Neutrophil (primary cell): Measurements from ENCODE around the gene LILRB1.

Experiments
- H3K27ac ChIP-seq: fragments of 200-600 bp; sonication (generic); 2 replicates; pipeline ENCODE4 v1.5.1; 2016; ENCODE audit warnings: mild to moderate bottlenecking, moderate library complexity
- H3K27me3 ChIP-seq: fragments of 200-600 bp; sonication (generic); 2 replicates; pipeline ENCODE4 v1.6.0; 2016; ENCODE audit warnings: mild to moderate bottlenecking
- H3K36me3 ChIP-seq: fragments of 200-600 bp; sonication (generic); 2 replicates; pipeline ENCODE4 v1.5.1; 2017
- H3K4me1 ChIP-seq, 2 experiments: fragments of 200-600 bp in 1 of 2; sonication (generic) in 1 of 2; 1 replicate in 1 of 2; 2 replicates in 1 of 2; pipeline versions ENCODE4 v1.5.1 to v1.6.1; 2013 to 2016; ENCODE audit warnings: low read depth in 1 of 2, low read length in 1 of 2, mild to moderate bottlenecking in 1 of 2, moderate library complexity in 1 of 2; ENCODE audit not compliant: control insufficient read depth in 1 of 2, insufficient read depth in 1 of 2
- H3K4me3 ChIP-seq, 2 experiments: fragments of 200-600 bp in 1 of 2; sonication (generic) in 1 of 2; 1 replicate in 1 of 2; 2 replicates in 1 of 2; pipeline ENCODE4 v1.5.1; 2013 to 2016; ENCODE audit warnings: low read depth in 1 of 2, low read length in 1 of 2, mild to moderate bottlenecking in 1 of 2, moderate library complexity in 1 of 2
- H3K9me3 ChIP-seq: fragments of 200-600 bp; sonication (generic); 2 replicates; pipeline ENCODE4 v1.5.1; 2016
- TF ChIP-seq, protein P1 (sequence below): fragments of 200-600 bp; sonication (generic); IDR thresholded peaks from 2 replicates; pipeline ENCODE4 v1.5.1; 2016; ENCODE audit warnings: antibody characterized with exemption

Gene LILRB1

DNA sequence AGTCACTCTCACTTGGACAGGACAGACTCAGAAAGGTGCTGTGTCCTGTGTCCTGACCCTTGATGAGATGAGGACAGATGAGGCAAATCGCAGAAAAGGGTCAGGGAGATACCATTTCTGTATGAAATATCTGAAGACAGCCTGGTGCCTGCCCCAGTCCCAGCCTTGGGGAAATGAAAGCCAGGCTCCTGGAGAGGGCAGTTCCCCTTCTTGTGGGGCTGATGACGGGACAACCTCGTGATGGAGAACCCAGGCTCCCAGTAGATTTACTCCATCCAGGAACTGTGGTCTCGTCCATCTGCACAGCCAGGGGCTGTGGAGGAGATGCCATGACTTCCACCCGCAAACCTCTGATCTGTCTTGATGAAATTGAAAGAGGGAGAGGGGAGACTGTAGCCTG is 13.8 kb downstream of the LILRB1 start:
- Histone ChIP-seq H3K4me3 (no peak overlapping the region), H3K9me3 (no peaks in the 10 kb centered on the region), H3K36me3 (no peaks in the 10 kb centered on the region), H3K27ac (no peak overlapping the region), H3K4me1 (no peaks in the 10 kb centered on the region), H3K27me3 (peaks cover 54% of the 10 kb centered on the region)
- TF ChIP-seq, protein P1, sequence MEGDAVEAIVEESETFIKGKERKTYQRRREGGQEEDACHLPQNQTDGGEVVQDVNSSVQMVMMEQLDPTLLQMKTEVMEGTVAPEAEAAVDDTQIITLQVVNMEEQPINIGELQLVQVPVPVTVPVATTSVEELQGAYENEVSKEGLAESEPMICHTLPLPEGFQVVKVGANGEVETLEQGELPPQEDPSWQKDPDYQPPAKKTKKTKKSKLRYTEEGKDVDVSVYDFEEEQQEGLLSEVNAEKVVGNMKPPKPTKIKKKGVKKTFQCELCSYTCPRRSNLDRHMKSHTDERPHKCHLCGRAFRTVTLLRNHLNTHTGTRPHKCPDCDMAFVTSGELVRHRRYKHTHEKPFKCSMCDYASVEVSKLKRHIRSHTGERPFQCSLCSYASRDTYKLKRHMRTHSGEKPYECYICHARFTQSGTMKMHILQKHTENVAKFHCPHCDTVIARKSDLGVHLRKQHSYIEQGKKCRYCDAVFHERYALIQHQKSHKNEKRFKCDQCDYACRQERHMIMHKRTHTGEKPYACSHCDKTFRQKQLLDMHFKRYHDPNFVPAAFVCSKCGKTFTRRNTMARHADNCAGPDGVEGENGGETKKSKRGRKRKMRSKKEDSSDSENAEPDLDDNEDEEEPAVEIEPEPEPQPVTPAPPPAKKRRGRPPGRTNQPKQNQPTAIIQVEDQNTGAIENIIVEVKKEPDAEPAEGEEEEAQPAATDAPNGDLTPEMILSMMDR = no peak

DNA sequence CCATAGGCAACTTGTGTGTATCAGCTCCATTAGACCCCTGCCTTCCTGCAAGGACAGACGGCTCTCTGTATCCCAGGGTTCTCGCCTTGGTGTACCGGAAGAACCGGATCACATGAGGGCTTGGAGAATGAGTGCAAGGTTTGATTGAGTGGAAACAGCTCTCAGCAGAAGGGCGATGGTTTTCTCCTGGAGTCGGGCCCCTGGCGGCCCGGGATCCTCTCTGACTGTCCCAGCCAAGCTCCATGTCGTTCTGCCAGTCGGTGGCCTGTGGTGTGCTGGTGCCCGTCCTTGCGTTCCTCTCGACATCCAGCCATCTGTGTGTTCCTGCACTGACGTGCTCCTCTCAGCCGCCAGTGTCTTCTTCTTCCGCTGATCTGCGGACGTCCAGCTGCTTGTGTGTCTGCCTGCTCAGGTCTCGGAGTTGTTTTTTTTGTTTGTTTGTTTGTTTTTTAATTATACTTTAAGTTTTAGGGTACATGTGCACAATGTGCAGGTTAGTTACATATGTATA is 16.1 kb downstream of the LILRB1 start:
- Histone ChIP-seq H3K27me3 (peaks cover 52% of the 10 kb centered on the region), H3K27ac (no peak overlapping the region), H3K4me1 (no peaks in the 10 kb centered on the region), H3K9me3 (no peaks in the 10 kb centered on the region), H3K36me3 (no peaks in the 10 kb centered on the region), H3K4me3 (no peak overlapping the region)
- TF ChIP-seq, protein P1 = no peak

DNA sequence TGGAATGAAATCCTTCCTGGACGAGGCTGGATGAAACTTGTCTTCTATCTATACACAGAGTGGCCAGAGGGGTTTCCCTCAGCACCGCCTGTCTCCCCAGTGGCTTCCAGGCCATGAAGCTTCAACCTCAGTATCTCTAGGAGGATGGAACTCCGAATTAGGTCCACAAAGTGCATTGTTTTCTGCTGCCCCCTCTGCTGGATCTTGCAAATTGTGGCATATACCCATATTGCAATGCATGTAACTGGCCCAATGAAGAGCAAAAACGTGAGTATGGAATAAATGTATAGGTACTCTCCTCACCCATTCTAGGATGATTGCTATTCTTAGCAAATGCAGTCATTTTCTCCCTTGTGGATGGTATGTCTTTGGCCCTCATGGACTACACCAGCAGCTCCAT is 17.8 kb downstream of the LILRB1 start:
- no peaks in the 10 kb centered on the region for H3K9me3 ChIP-seq

DNA sequence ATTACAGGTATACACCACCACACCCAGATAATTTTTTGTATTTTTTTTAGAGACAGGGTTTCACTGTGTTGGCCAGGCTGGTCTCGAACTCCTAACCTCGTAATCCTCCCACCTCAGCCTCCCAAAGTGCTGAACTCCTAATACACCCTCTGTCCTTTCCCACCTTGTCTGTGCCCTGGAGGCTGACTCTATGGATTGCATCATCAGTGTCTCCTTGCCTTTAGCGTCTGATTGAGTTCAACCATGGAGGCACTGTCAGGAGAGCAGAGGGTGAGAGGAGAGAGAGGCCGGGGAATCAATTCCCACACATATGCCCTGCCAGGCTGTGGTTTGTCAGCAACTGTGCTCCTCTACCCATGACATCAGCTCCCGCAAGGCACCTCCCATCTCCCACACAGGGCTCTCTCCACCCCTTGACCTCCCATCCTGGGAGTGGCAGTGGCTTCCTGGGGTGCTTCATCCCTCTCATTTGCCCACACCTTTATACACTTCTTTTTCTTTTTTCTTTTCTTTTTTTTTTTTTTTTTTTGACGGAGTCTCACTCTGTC is 19.9 kb downstream of the LILRB1 start:
- H3K4me1 ChIP-seq = no peaks in the 10 kb centered on the region
- H3K27ac ChIP-seq = no peak overlapping the region
- H3K4me3 ChIP-seq = no peak overlapping the region
- H3K27me3 ChIP-seq = peaks cover 69% of the 10 kb centered on the region
- H3K9me3 ChIP-seq = no peaks in the 10 kb centered on the region
- TF ChIP-seq, protein P1 = no peak
- H3K36me3 ChIP-seq = no peaks in the 10 kb centered on the region

More for the DNA sequence above, 17.8 kb downstream of the LILRB1 start:
- H3K4me1 ChIP-seq = no peaks in the 10 kb centered on the region
- H3K27me3 ChIP-seq = peaks cover 64% of the 10 kb centered on the region
- H3K27ac ChIP-seq = no peak overlapping the region
- TF ChIP-seq, protein P1 = no peak
- no peaks in the 10 kb centered on the region for H3K36me3 ChIP-seq
- no peak overlapping the region for H3K4me3 ChIP-seq

DNA sequence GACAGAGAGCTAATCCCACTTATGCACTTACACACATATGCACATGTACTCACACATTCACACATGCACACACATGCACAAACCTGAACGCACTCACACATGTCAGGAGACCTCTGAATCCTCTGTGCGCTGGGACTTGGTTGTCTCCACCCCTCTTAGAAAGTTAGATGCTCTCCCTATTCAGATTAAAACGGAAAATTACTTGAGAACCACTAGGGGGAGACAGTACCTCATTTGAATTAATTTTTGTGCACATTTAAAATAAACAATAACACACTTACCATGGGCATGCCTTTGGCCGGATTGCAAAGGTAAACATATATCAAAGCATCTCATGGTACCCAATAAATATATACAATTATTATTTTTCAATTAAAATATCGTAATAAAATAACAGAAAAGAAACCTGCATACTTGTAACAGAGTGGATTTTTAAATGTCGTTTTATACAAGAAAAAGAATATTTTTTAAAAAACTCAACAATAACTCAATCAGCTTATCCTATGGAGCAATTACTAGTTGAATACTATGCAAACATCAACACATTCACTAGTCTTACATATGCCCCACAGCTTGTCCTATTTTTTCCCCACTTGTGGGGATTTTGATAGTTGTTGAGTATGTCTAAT is 23.0 kb downstream of the LILRB1 start:
- no peak overlapping the region for H3K4me3 ChIP-seq
- TF ChIP-seq, protein P1 = peak; percentile 24
- no peaks in the 10 kb centered on the region for H3K9me3 ChIP-seq
- H3K27me3 ChIP-seq = peaks cover 58% of the 10 kb centered on the region
- no peak overlapping the region for H3K27ac ChIP-seq
- H3K36me3 ChIP-seq = no peaks in the 10 kb centered on the region
- H3K4me1 ChIP-seq = no peaks in the 10 kb centered on the region
